ENCODE measurements around the gene TRAK1.

Gene TRAK1

GRCh38 chr3:42226470-42227425, 135.6 kb downstream of the TRAK1 start:
- in situ Hi-C loops (cut with MboI; ENCODE audit: low pct_unique_long_range_greater_than_20kb, low sequenced_read_pairs, unreplicated experiment), result no loop called here
- no peak for DNase-seq (ENCODE audit: low spot score)
- TF ChIP-seq CTCF (IDR thresholded peaks at IDR 0.05; ENCODE audit: extremely low read depth, insufficient read depth, missing control alignments), result no peak

- peak; percentile 45 for TF ChIP-seq CTCF (IDR thresholded peaks at IDR 0.05; ENCODE audit: extremely low read depth, insufficient read depth, missing control alignments)
- in situ Hi-C loops (cut with MboI; ENCODE audit: low pct_unique_long_range_greater_than_20kb, low sequenced_read_pairs, unreplicated experiment), result no loop called here
- DNase-seq (ENCODE audit: low spot score), result peak; percentile 62
These were observed 137.6 kb downstream of the TRAK1 start for GRCh38 chr3:42228796-42229195.

- TF ChIP-seq CTCF (IDR thresholded peaks at IDR 0.05; ENCODE audit: extremely low read depth, insufficient read depth, missing control alignments), result no peak
- DNase-seq (ENCODE audit: low spot score), result no peak
- in situ Hi-C loops (cut with MboI; ENCODE audit: low pct_unique_long_range_greater_than_20kb, low sequenced_read_pairs, unreplicated experiment), result no loop called here
These were observed 138.2 kb downstream of the TRAK1 start for GRCh38 chr3:42229266-42229941.

- no peak for DNase-seq (ENCODE audit: low spot score)
- in situ Hi-C loops (cut with MboI; ENCODE audit: low pct_unique_long_range_greater_than_20kb, low sequenced_read_pairs, unreplicated experiment), result loop anchor here (10.0 kb wide), 1 partner anchor 305 kb away; no protein-coding TSS in a partner anchor
- peak; percentile 40 for TF ChIP-seq CTCF (IDR thresholded peaks at IDR 0.05; ENCODE audit: extremely low read depth, insufficient read depth, missing control alignments)
These were observed 139.0 kb downstream of the TRAK1 start for GRCh38 chr3:42229942-42230688.

GRCh38 chr3:42230860-42231259, 139.7 kb downstream of the TRAK1 start:
- no peak for TF ChIP-seq CTCF (IDR thresholded peaks at IDR 0.05; ENCODE audit: extremely low read depth, insufficient read depth, missing control alignments)
- in situ Hi-C loops (cut with MboI; ENCODE audit: low pct_unique_long_range_greater_than_20kb, low sequenced_read_pairs, unreplicated experiment), result loop anchor here (10.0 kb wide), 1 partner anchor 304 kb away; no protein-coding TSS in a partner anchor

GRCh38 chr3:42235532-42235931, 144.4 kb downstream of the TRAK1 start:
- TF ChIP-seq CTCF (IDR thresholded peaks at IDR 0.05; ENCODE audit: extremely low read depth, insufficient read depth, missing control alignments), result no peak
- no peak for DNase-seq (ENCODE audit: low spot score)
- in situ Hi-C loops (cut with MboI; ENCODE audit: low pct_unique_long_range_greater_than_20kb, low sequenced_read_pairs, unreplicated experiment), result loop anchor here (10.0 kb wide), 1 partner anchor 299 kb away; no protein-coding TSS in a partner anchor

More at GRCh38 chr3:42230860-42231259, 139.7 kb downstream of the TRAK1 start:
- no peak for DNase-seq (ENCODE audit: low spot score)
